Muscle layer of colon (tissue), 2 donors: Measurements from ENCODE around the gene CMIP.

Experiments used
- H3K27ac ChIP-seq: one replicate; pipeline ENCODE4 v1.7.0; 2013; ENCODE audit warnings: low read depth, mild to moderate bottlenecking, low read length, moderate library complexity
- H3K27me3 ChIP-seq, 2 donors: one replicate each; pipeline ENCODE4 v1.7.0; 2013; ENCODE audit warnings: low read length in 2 of 2, mild to moderate bottlenecking in 2 of 2; ENCODE audit not compliant: insufficient read depth in 2 of 2, control insufficient read depth in 1 of 2
- H3K36me3 ChIP-seq: one replicate; pipeline ENCODE4 v1.7.0; 2013; ENCODE audit warnings: mild to moderate bottlenecking, low read length; ENCODE audit not compliant: insufficient read depth
- H3K4me1 ChIP-seq: one replicate; pipeline ENCODE4 v1.7.0; 2013; ENCODE audit warnings: mild to moderate bottlenecking, low read length; ENCODE audit not compliant: insufficient read depth
- H3K4me3 ChIP-seq, 2 donors: one replicate each; pipeline ENCODE4 v1.7.0; 2013; ENCODE audit warnings: low read length in 2 of 2, low read depth in 1 of 2, mild to moderate bottlenecking in 1 of 2, moderate library complexity in 1 of 2
- H3K9ac ChIP-seq: one replicate; pipeline ENCODE4 v1.7.0; 2013; ENCODE audit warnings: low read length
- H3K9me3 ChIP-seq: one replicate; pipeline ENCODE4 v1.7.0; 2013; ENCODE audit warnings: mild to moderate bottlenecking, low read length
- donor health status: abdominal sarcoma.
- donor health status: Adenocarcinoma of cecum.

CMIP gene

GRCh38 chr16:81634380-81635062 is 189.9 kb downstream of the CMIP start:
- Histone ChIP-seq H3K9ac (no peak overlapping the region), H3K4me1 (no peaks in the 10 kb centered on the region), H3K27me3 (no peaks in the 10 kb centered on the region), H3K9me3 (no peaks in the 10 kb centered on the region), H3K36me3 (no peaks in the 10 kb centered on the region), H3K27ac (no peak overlapping the region), H3K4me3 (no peak overlapping the region)

GRCh38 chr16:81635063-81635937 is 190.7 kb downstream of the CMIP start:
- Histone ChIP-seq H3K4me3 (no peak overlapping the region), H3K27me3 (no peaks in the 10 kb centered on the region), H3K4me1 (no peaks in the 10 kb centered on the region), H3K9me3 (no peaks in the 10 kb centered on the region), H3K36me3 (no peaks in the 10 kb centered on the region), H3K27ac (no peak overlapping the region), H3K9ac (no peak overlapping the region)

GRCh38 chr16:81636298-81636993 is 191.8 kb downstream of the CMIP start:
- Histone ChIP-seq H3K4me1 (no peaks in the 10 kb centered on the region), H3K36me3 (no peaks in the 10 kb centered on the region), H3K27me3 (no peaks in the 10 kb centered on the region), H3K9me3 (no peaks in the 10 kb centered on the region), H3K9ac (no peak overlapping the region), H3K27ac (no peak overlapping the region), H3K4me3 (no peak overlapping the region)

GRCh38 chr16:81637336-81638235 is 193.0 kb downstream of the CMIP start:
- no peak overlapping the region for H3K4me3 ChIP-seq
- H3K9me3 ChIP-seq, result no peaks in the 10 kb centered on the region
- no peaks in the 10 kb centered on the region for H3K27me3 ChIP-seq
- H3K27ac ChIP-seq, result no peak overlapping the region
- no peak overlapping the region for H3K9ac ChIP-seq
- H3K36me3 ChIP-seq, result no peaks in the 10 kb centered on the region
- H3K4me1 ChIP-seq, result no peaks in the 10 kb centered on the region

- H3K9ac ChIP-seq, result no peak overlapping the region
- no peak overlapping the region for H3K4me3 ChIP-seq
- H3K27me3 ChIP-seq, result no peaks in the 10 kb centered on the region
- H3K27ac ChIP-seq, result no peak overlapping the region
- H3K36me3 ChIP-seq, result no peaks in the 10 kb centered on the region
- H3K4me1 ChIP-seq, result no peaks in the 10 kb centered on the region
- no peaks in the 10 kb centered on the region for H3K9me3 ChIP-seq
Observed at GRCh38 chr16:81638286-81638945, 193.8 kb downstream of the CMIP start.

- no peak overlapping the region for H3K27ac ChIP-seq
- no peak overlapping the region for H3K9ac ChIP-seq
- H3K4me1 ChIP-seq, result no peaks in the 10 kb centered on the region
- H3K27me3 ChIP-seq, result no peaks in the 10 kb centered on the region
- no peaks in the 10 kb centered on the region for H3K9me3 ChIP-seq
- H3K4me3 ChIP-seq, result no peak overlapping the region
- H3K36me3 ChIP-seq, result no peaks in the 10 kb centered on the region
Observed at GRCh38 chr16:81639348-81639747, 194.7 kb downstream of the CMIP start.

GRCh38 chr16:81639931-81640680 is 195.5 kb downstream of the CMIP start:
- Histone ChIP-seq H3K9ac (no peak overlapping the region), H3K4me3 (no peak overlapping the region), H3K27me3 (no peaks in the 10 kb centered on the region), H3K9me3 (no peaks in the 10 kb centered on the region), H3K36me3 (no peaks in the 10 kb centered on the region), H3K27ac (no peak overlapping the region), H3K4me1 (peaks cover 6% of the 10 kb centered on the region)

- Histone ChIP-seq H3K36me3 (no peaks in the 10 kb centered on the region), H3K9me3 (no peaks in the 10 kb centered on the region), H3K4me3 (no peak overlapping the region), H3K9ac (no peak overlapping the region), H3K27ac (no peak overlapping the region), H3K27me3 (no peaks in the 10 kb centered on the region), H3K4me1 (peaks cover 9% of the 10 kb centered on the region)
Observed at GRCh38 chr16:81640681-81641070, 196.1 kb downstream of the CMIP start.

GRCh38 chr16:81641395-81642106 is 196.9 kb downstream of the CMIP start:
- H3K9ac ChIP-seq, result no peak overlapping the region
- H3K4me1 ChIP-seq, result peaks cover 15% of the 10 kb centered on the region
- no peaks in the 10 kb centered on the region for H3K9me3 ChIP-seq
- no peaks in the 10 kb centered on the region for H3K27me3 ChIP-seq
- H3K4me3 ChIP-seq, result no peak overlapping the region
- no peak overlapping the region for H3K27ac ChIP-seq
- H3K36me3 ChIP-seq, result no peaks in the 10 kb centered on the region

- Histone ChIP-seq H3K36me3 (no peaks in the 10 kb centered on the region), H3K27me3 (no peaks in the 10 kb centered on the region), H3K4me1 (peaks cover 17% of the 10 kb centered on the region), H3K4me3 (no peak overlapping the region), H3K27ac (no peak overlapping the region), H3K9me3 (no peaks in the 10 kb centered on the region), H3K9ac (no peak overlapping the region)
Observed at GRCh38 chr16:81642107-81642436, 197.5 kb downstream of the CMIP start.
